ENCODE results near the gene SLC9A1. TPM values are rescaled to one million over a fixed set of nuclear protein-coding genes. Genes with fewer than 3 reads are reported as not detected.

The SLC9A1 gene
- total and polyA plus RNA-seq, 2 of the 8 experiments (the other 6 are each of a cell fraction or from before 2014, with no cell fraction given): 11.3 to 25.1 TPM

DNA sequence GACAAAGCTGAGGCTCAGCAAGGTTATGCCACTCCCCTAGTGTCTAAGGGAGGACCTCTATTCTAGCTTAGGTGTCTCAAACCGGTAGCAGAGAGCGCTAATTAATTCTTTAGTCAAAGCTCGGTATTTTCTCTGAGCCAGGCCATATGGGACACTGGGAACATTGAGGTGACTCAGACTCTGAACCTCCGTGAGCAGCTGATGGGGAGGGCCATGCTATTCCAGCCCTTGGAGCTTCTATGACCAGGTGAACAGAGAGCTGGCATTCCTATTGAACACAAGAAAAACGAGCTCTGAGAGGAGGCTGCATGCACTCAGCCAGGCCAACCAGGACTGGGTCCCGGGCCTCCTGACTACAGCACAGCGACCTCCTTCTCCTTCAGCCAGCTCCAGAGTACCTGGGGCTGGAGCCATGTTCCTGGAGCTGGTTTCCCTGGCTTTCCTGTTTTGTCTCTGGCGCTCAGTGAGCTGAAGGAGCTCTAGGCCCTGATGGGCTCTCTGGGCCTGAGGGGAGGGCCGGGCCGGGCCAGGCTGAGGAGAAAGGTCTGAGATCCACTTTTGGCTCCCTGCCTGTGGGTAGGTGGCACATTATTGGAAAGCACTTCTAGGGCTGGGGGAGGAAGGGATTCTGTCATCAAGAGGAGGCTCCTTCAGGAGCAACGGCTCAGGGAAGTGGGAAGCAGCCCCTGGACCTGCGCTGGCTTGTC lies 37.0 kb downstream of the SLC9A1 start:
- no peak overlapping the region for H2BK20ac ChIP-seq (ENCODE audit: low read length)
- no peaks in the 10 kb centered on the region for H3K27me3 ChIP-seq (replicated peaks in 1 of 4; ENCODE audit: control insufficient read depth in 3 of 4, extremely low read depth in 1 of 4, insufficient read depth in 3 of 4, low read length in 3 of 4)
- H4K5ac ChIP-seq (ENCODE audit: insufficient read length, low read depth, low read length): no peak overlapping the region
- no peak overlapping the region for H3K23ac ChIP-seq (ENCODE audit: insufficient read length)
- DNase-seq (ENCODE audit: low read depth in 1 of 2, low spot score in 2 of 2) (no peak), FAIRE-seq (no peak)
- CTCF ChIA-PET (ENCODE audit: partially characterized antibody): interaction anchor here (0.5 to 12.7 kb wide), 17 partner anchors 9 to 270 kb away, joined by 3 to 166 read pairs (median 6); partner anchors contain the start of gene SLC9A1
- no peaks in the 10 kb centered on the region for H3K9me3 ChIP-seq (ENCODE audit: insufficient read depth in 2 of 2, low read depth in 1 of 2, low read length in 1 of 2)
- H2BK12ac ChIP-seq (ENCODE audit: low read depth, low read length): no peak overlapping the region
- WGBS, 2 experiments (ENCODE audit: extremely low coverage in 1 of 2, insufficient coverage in 1 of 2, insufficient read length in 1 of 2, insufficient replicate concordance in 2 of 2, low coverage in 1 of 2, low lambda C conversion rate in 2 of 2, missing lambda C conversion rate in 1 of 2): 85% methylated on average over 12 of the region's 12 CpGs; no CpG with 5 or more reads in 1 of the 2 experiments
- no peak overlapping the region for H3K56ac ChIP-seq (replicated peaks; ENCODE audit: insufficient read length, low read depth, low read length)
- no peak overlapping the region for H2BK15ac ChIP-seq (ENCODE audit: low read length)
- POLR2A ChIA-PET (ENCODE audit: partially characterized antibody): interaction anchor here (1.0 to 1.6 kb wide), 4 partner anchors 23 to 77 kb away, joined by 3 to 8 read pairs (median 4); partner anchors contain the start of gene SLC9A1
- H3K14ac ChIP-seq (ENCODE audit: insufficient read length): no peak overlapping the region
- no peak overlapping the region for H2AK5ac ChIP-seq (ENCODE audit: low read depth, low read length)
- peaks cover 0 to 4% of the 10 kb centered on the region in 2 experiments; a peak in 1 of 4 replicates for H3K79me2 ChIP-seq (ENCODE audit: control insufficient read depth in 1 of 2, insufficient read depth in 2 of 2, low read length in 2 of 2)
- peaks cover 4% of the 10 kb centered on the region; the same call in 1 of the 2 replicates for H3K79me1 ChIP-seq (ENCODE audit: low read depth, low read length)
- peaks cover 0 to 4% (median 0%) of the 10 kb centered on the region in 4 experiments; a peak in 3 of 8 replicates for H3K36me3 ChIP-seq (ENCODE audit: control insufficient read depth in 2 of 4, insufficient read depth in 4 of 4, low read length in 3 of 4)
- no peak overlapping the region for H3K27ac ChIP-seq (ENCODE audit: low read depth, low read length)
- no peak overlapping the region for H3K18ac ChIP-seq (ENCODE audit: extremely low read depth, low read length)
- no peak overlapping the region for H4K8ac ChIP-seq (ENCODE audit: extremely low read depth, insufficient read depth, low read length)
- H2BK120ac ChIP-seq (replicated peaks; ENCODE audit: low read depth, low read length): no peak overlapping the region
- no peak overlapping the region for H4K91ac ChIP-seq (replicated peaks; ENCODE audit: insufficient read length, low read length)
- H3K9ac ChIP-seq (replicated peaks in 1 of 4; ENCODE audit: extremely low read depth in 1 of 4, low read depth in 3 of 4, low read length in 3 of 4): no peak overlapping the region
- no peak overlapping the region for H3K4ac ChIP-seq (replicated peaks; ENCODE audit: insufficient read length, low read depth, low read length)
- no peaks in the 10 kb centered on the region for H3K23me2 ChIP-seq (ENCODE audit: low read depth, low read length)
- peaks cover 0 to 9% (median 3%) of the 10 kb centered on the region in 4 experiments; a peak in 3 of 7 replicates for H3K4me1 ChIP-seq (replicated peaks in 1 of 4; ENCODE audit: control insufficient read depth in 3 of 4, insufficient read depth in 4 of 4, low read length in 3 of 4)
- no peak overlapping the region for H3K4me2 ChIP-seq (ENCODE audit: insufficient read depth in 1 of 2, low read depth in 2 of 2, low read length in 2 of 2)
- H2AFZ ChIP-seq (ENCODE audit: low read length): no peak overlapping the region
- H3K4me3 ChIP-seq (ENCODE audit: extremely low read depth in 1 of 4, insufficient read depth in 2 of 4, low read depth in 3 of 4, low read length in 4 of 4): no peak overlapping the region
- 0 out of 2 replicates have a peak overlapping the region, but pooled peaks have one; percentile 39 for H2BK5ac ChIP-seq (ENCODE audit: low read depth, low read length)
- no peaks in the 10 kb centered on the region for H4K20me1 ChIP-seq (replicated peaks in 1 of 2; ENCODE audit: control insufficient read depth in 1 of 2, insufficient read depth in 2 of 2, low read length in 2 of 2)
- TF ChIP-seq GTF2F1 (IDR thresholded peaks at IDR 0.05; ENCODE audit: borderline replicate concordance, low read depth, low read length) (no peak), EGR1 (IDR thresholded peaks at IDR 0.05; ENCODE audit: borderline replicate concordance, low read depth, low read length) (no peak), SRF (IDR thresholded peaks at IDR 0.05; ENCODE audit: low read depth, low read length) (no peak), BCL11A (IDR thresholded peaks at IDR 0.05; ENCODE audit: low read depth in 2 of 2, low read length in 2 of 2) (no peak), MAFK (IDR thresholded peaks at IDR 0.05; ENCODE audit: low read depth, low read length) (no peak), BACH1 (IDR thresholded peaks at IDR 0.05; ENCODE audit: low read length) (no peak), SAP30 (IDR thresholded peaks at IDR 0.05; ENCODE audit: insufficient read depth, insufficient replicate concordance, low read length) (no peak), GABPA (IDR thresholded peaks at IDR 0.05; ENCODE audit: borderline replicate concordance, insufficient read depth, low read length) (no peak), JUN (IDR thresholded peaks at IDR 0.05; ENCODE audit: low read depth, low read length) (no peak)
- TF ChIP-seq, protein P1, sequence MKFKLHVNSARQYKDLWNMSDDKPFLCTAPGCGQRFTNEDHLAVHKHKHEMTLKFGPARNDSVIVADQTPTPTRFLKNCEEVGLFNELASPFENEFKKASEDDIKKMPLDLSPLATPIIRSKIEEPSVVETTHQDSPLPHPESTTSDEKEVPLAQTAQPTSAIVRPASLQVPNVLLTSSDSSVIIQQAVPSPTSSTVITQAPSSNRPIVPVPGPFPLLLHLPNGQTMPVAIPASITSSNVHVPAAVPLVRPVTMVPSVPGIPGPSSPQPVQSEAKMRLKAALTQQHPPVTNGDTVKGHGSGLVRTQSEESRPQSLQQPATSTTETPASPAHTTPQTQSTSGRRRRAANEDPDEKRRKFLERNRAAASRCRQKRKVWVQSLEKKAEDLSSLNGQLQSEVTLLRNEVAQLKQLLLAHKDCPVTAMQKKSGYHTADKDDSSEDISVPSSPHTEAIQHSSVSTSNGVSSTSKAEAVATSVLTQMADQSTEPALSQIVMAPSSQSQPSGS (IDR thresholded peaks at IDR 0.05; ENCODE audit: low read length): no peak

All from H1 (cell line).